ENCODE measurements around the gene MYL2.

DNA sequence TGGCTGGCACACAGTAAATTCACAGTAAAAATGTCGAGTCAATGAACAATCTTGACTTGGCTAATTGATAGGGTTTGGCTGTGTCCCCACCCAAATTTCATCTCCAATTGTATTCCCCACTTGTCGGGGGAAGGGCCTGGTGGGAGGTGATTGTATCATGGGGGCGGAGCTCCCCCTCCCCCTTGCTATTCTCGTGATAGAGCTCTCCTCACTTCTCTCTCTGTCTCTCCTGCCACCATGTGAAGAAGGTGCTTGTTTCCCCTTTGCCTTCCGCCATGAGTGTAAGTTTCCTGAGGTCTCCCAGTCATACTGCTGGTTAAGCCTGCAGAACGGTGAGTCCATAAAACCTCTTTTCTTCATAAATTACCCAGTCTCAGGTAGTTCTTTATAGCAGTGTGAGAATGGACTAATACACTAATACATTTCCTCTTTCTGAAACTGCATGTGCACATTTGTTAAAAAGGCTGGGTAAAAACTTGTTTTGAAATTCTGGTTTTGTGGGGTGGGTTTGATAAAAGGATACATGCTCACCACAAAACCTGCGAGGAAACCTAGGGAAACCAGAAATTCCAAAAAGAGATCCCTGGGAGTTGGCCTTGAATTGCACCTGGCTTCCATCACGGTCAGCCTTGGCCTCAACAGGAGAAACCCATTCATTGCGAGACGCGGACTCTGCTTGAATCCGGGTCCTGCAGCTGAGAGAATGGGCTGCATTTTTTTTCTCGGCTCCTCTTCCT is 16.2 kb upstream of the MYL2 start:
- TF ChIP-seq POLR2A (IDR thresholded peaks at IDR 0.05; ENCODE audit: low read depth): no peak
- TF ChIP-seq, protein P1, sequence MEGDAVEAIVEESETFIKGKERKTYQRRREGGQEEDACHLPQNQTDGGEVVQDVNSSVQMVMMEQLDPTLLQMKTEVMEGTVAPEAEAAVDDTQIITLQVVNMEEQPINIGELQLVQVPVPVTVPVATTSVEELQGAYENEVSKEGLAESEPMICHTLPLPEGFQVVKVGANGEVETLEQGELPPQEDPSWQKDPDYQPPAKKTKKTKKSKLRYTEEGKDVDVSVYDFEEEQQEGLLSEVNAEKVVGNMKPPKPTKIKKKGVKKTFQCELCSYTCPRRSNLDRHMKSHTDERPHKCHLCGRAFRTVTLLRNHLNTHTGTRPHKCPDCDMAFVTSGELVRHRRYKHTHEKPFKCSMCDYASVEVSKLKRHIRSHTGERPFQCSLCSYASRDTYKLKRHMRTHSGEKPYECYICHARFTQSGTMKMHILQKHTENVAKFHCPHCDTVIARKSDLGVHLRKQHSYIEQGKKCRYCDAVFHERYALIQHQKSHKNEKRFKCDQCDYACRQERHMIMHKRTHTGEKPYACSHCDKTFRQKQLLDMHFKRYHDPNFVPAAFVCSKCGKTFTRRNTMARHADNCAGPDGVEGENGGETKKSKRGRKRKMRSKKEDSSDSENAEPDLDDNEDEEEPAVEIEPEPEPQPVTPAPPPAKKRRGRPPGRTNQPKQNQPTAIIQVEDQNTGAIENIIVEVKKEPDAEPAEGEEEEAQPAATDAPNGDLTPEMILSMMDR (IDR thresholded peaks at IDR 0.05): no peak
